NCI-H146 treated with DMSO at 0.1 percent for 48 hours (cell line): ENCODE results near the gene FLT1.

Experiments used
- DNase-seq: peaks from one replicate; lab custom pipeline; 2025; ENCODE audit not compliant: unreplicated experiment; lab: John Stamatoyannopoulos, UW

FLT1 gene

GRCh38 chr13:28464861-28465460 lies 30.0 kb downstream of the FLT1 start:
- no peak for DNase-seq

- DNase-seq = no peak
These were observed 31.4 kb downstream of the FLT1 start for GRCh38 chr13:28463481-28463880.

GRCh38 chr13:28459911-28460310 lies 35.0 kb downstream of the FLT1 start:
- no peak for DNase-seq

- no peak for DNase-seq
These were observed 36.3 kb downstream of the FLT1 start for GRCh38 chr13:28458608-28459007.

GRCh38 chr13:28458051-28458450 lies 36.9 kb downstream of the FLT1 start:
- DNase-seq = no peak

GRCh38 chr13:28457521-28457920 lies 37.4 kb downstream of the FLT1 start:
- DNase-seq = no peak

GRCh38 chr13:28455580-28456194 lies 39.2 kb downstream of the FLT1 start:
- no peak for DNase-seq

- DNase-seq = no peak
These were observed 42.2 kb downstream of the FLT1 start for GRCh38 chr13:28452755-28453154.

- no peak for DNase-seq
These were observed 43.3 kb downstream of the FLT1 start for GRCh38 chr13:28451482-28452217.

- DNase-seq = no peak
These were observed 44.8 kb downstream of the FLT1 start for GRCh38 chr13:28449826-28450773.

- no peak for DNase-seq
These were observed 46.1 kb downstream of the FLT1 start for GRCh38 chr13:28448651-28449358.

GRCh38 chr13:28447989-28448388 lies 46.9 kb downstream of the FLT1 start:
- DNase-seq = no peak

- DNase-seq = no peak
These were observed 47.7 kb downstream of the FLT1 start for GRCh38 chr13:28447206-28447605.

- DNase-seq = no peak
These were observed 52.1 kb downstream of the FLT1 start for GRCh38 chr13:28442839-28443238.

GRCh38 chr13:28441529-28441928 lies 53.4 kb downstream of the FLT1 start:
- DNase-seq = no peak

- DNase-seq = no peak
These were observed 54.0 kb downstream of the FLT1 start for GRCh38 chr13:28440774-28441504.

- no peak for DNase-seq
These were observed 56.2 kb downstream of the FLT1 start for GRCh38 chr13:28438598-28439334.

- DNase-seq = no peak
These were observed 56.9 kb downstream of the FLT1 start for GRCh38 chr13:28438067-28438466.

- DNase-seq = no peak
These were observed 59.0 kb downstream of the FLT1 start for GRCh38 chr13:28435917-28436316.
